GM12878 (cell line): ENCODE measurements around the gene AP1S1. TPM values are rescaled to one million over a fixed set of nuclear protein-coding genes. Genes with fewer than 3 reads are reported as not detected.

Source experiments
- ATAC-seq: fragments of 200-7000 bp; cut with Tn5 transposase; 3 replicates; pipeline ENCODE4 v1.9.1; 2020; ENCODE audit warnings: mild to moderate bottlenecking, moderate library complexity
- BruUV-seq: library from RNA; stranded (reverse); fragments of 400-500 nt; replicated peaks from 2 replicates; lab custom pipeline; 2021; lab: Mats Ljungman, UMichigan
- CTCF ChIA-PET: fragments of 300-600 bp; sonication (Branson Sonifier 250); formaldehyde crosslinking; extraction: SDS; loops from one replicate; lab custom pipeline; 2021; ENCODE audit warnings: inconsistent platforms; lab: Yijun Ruan, JAX
- POLR2A ChIA-PET: fragments of 350-600 bp; formaldehyde crosslinking; extraction: SDS; loops from one replicate; lab custom pipeline; 2021; ENCODE audit warnings: inconsistent platforms; lab: Charles Lee
- RAD21 ChIA-PET: fragments of 300-600 bp; sonication (Branson Sonifier 250); formaldehyde crosslinking; loops from one replicate; lab custom pipeline; 2023; ENCODE audit warnings: antibody characterized with exemption; ENCODE audit not compliant: unreplicated experiment; lab: Charles Lee
- SMC1A ChIA-PET: fragments of 300-600 bp; sonication (Branson Sonifier 250); formaldehyde crosslinking; loops from one replicate; lab custom pipeline; 2023; ENCODE audit not compliant: unreplicated experiment, uncharacterized antibody; lab: Charles Lee
- DNase-seq: peaks from one replicate; pipeline ENCODE4 v3.0.0-alpha.2; 2011; ENCODE audit warnings: low read depth, low spot score
- FAIRE-seq: peaks from 3 replicates; lab custom pipeline; 2011; peaks lifted over from hg19 to GRCh38; lab: Jason Lieb, UNC
- H2AFZ ChIP-seq: 2 replicates; pipeline ENCODE4 v1.6.0; 2011; ENCODE audit warnings: low read depth, low read length, control low read depth; ENCODE audit not compliant: control insufficient read depth
- H3K27ac ChIP-seq: 2 replicates; pipeline ENCODE4 v1.5.1; 2011; ENCODE audit warnings: control low read depth; ENCODE audit not compliant: control insufficient read depth, insufficient read depth
- H3K27me3 ChIP-seq, 2 experiments: replicated peaks in 1 of 2; 2 replicates each; pipeline versions ENCODE4 v1.6.0 to v1.6.1; 2011; ENCODE audit warnings: low read length in 1 of 2; ENCODE audit not compliant: control insufficient read depth in 2 of 2, insufficient read depth in 2 of 2
- H3K36me3 ChIP-seq, 2 experiments: 2 replicates each; pipeline ENCODE4 v1.5.1; 2011; ENCODE audit warnings: low read length in 1 of 2; ENCODE audit not compliant: control insufficient read depth in 2 of 2, insufficient read depth in 2 of 2
- H3K4me1 ChIP-seq: 2 replicates; pipeline ENCODE4 v1.6.1; 2011; ENCODE audit warnings: mild to moderate bottlenecking, low read length, moderate library complexity, mixed read lengths; ENCODE audit not compliant: control insufficient read depth, insufficient read depth
- H3K4me2 ChIP-seq: 2 replicates; pipeline ENCODE4 v1.6.0; 2011; ENCODE audit warnings: control low read depth; ENCODE audit not compliant: control insufficient read depth, insufficient read depth
- H3K4me3 ChIP-seq: fragments of 200-600 bp; sonication (generic); 2 replicates; pipeline ENCODE4 v1.5.1; 2016
- H3K79me2 ChIP-seq: 2 replicates; pipeline ENCODE4 v1.6.0; 2011; ENCODE audit warnings: low read length; ENCODE audit not compliant: control insufficient read depth, insufficient read depth
- H3K9ac ChIP-seq: 2 replicates; pipeline ENCODE4 v1.8.0; 2011; ENCODE audit warnings: low read length, control low read depth, mixed read lengths; ENCODE audit not compliant: control insufficient read depth, insufficient read depth
- H3K9me3 ChIP-seq: replicated peaks from 3 replicates; pipeline ENCODE4 v1.5.1; 2011; ENCODE audit warnings: mild to moderate bottlenecking, low read length; ENCODE audit not compliant: control insufficient read depth, insufficient read depth
- H4K20me1 ChIP-seq: 2 replicates; pipeline ENCODE4 v1.6.0; 2011; ENCODE audit not compliant: control insufficient read depth, insufficient read depth
- ATF7 ChIP-seq: fragments of 450-650 bp; IDR thresholded peaks from 2 replicates; pipeline ENCODE4 v1.6.1; 2016; ENCODE audit warnings: low read depth, mild to moderate bottlenecking
- CHD4 ChIP-seq: fragments of 200-600 bp; sonication (generic); IDR thresholded peaks from 2 replicates; pipeline ENCODE4 v1.6.1; 2016; ENCODE audit warnings: mild to moderate bottlenecking
- CREB1 ChIP-seq: IDR thresholded peaks from 2 replicates; pipeline ENCODE4 v1.6.1; 2012; ENCODE audit warnings: low read depth, mild to moderate bottlenecking, inconsistent platforms
- CTCF ChIP-seq, 3 experiments: IDR thresholded peaks in 2 of 3; conservative IDR thresholded peaks in 1 of 3; 2 replicates each; pipeline ENCODE4 v1.5.1; 2011; ENCODE audit warnings: low read depth in 3 of 3, low read length in 3 of 3, mild to moderate bottlenecking in 3 of 3, control low read depth in 2 of 3, moderate library complexity in 2 of 3, inconsistent platforms in 1 of 3, mixed read lengths in 1 of 3; ENCODE audit not compliant: control insufficient read depth in 2 of 3, insufficient read depth in 1 of 3; ENCODE audit errors: extremely low read depth in 1 of 3
- EED ChIP-seq: sonication (generic); IDR thresholded peaks from 2 replicates; pipeline ENCODE4 v1.6.1; 2016; ENCODE audit warnings: antibody characterized with exemption, low read depth
- HCFC1 ChIP-seq: fragments of 150-350 bp; IDR thresholded peaks from 2 replicates; pipeline ENCODE4 v1.6.1; 2014; ENCODE audit warnings: low read length
- HDAC2 ChIP-seq: fragments of 200-600 bp; sonication (generic); IDR thresholded peaks from 2 replicates; pipeline ENCODE4 v1.6.1; 2017
- MAX ChIP-seq: IDR thresholded peaks from 2 replicates; pipeline ENCODE4 v1.6.1; 2012; ENCODE audit warnings: low read depth, low read length, improper control_type of control experiment
- MYC ChIP-seq: IDR thresholded peaks from 2 replicates; pipeline ENCODE4 v1.6.1; 2011; ENCODE audit warnings: mild to moderate bottlenecking, low read length, moderate library complexity, inconsistent platforms; ENCODE audit not compliant: insufficient read depth, insufficient replicate concordance, insufficient read length, severe bottlenecking
- NFYB ChIP-seq: IDR thresholded peaks from 2 replicates; pipeline ENCODE4 v1.6.1; 2011; ENCODE audit warnings: low read depth, mild to moderate bottlenecking, low read length, improper control_type of control experiment, moderate library complexity; ENCODE audit not compliant: insufficient read depth
- NRF1 ChIP-seq: conservative IDR thresholded peaks from 2 replicates; pipeline ENCODE4 v1.6.1; 2011; ENCODE audit warnings: mild to moderate bottlenecking, low read depth, low read length, improper control_type of control experiment
- PAX8 ChIP-seq: fragments of 450-650 bp; IDR thresholded peaks from 2 replicates; pipeline ENCODE4 v1.6.1; 2017; ENCODE audit warnings: mild to moderate bottlenecking, moderate library complexity
- PBX3 ChIP-seq: IDR thresholded peaks from 2 replicates; pipeline ENCODE4 v1.6.1; 2011; ENCODE audit warnings: mild to moderate bottlenecking, low read depth, low read length, moderate library complexity; ENCODE audit not compliant: insufficient replicate concordance
- RAD51 ChIP-seq: fragments of 450-650 bp; IDR thresholded peaks from 2 replicates; pipeline ENCODE4 v1.6.1; 2016; ENCODE audit warnings: moderate library complexity, mild to moderate bottlenecking, inconsistent platforms
- RB1 ChIP-seq: fragments of 450-650 bp; formaldehyde crosslinking; IDR thresholded peaks from 2 replicates; pipeline ENCODE4 v1.6.1; 2017; ENCODE audit warnings: mild to moderate bottlenecking, borderline replicate concordance
- RFX5 ChIP-seq: IDR thresholded peaks from 2 replicates; pipeline ENCODE4 v1.6.1; 2011; ENCODE audit warnings: low read depth, low read length, improper control_type of control experiment
- SIN3A ChIP-seq: IDR thresholded peaks from 2 replicates; pipeline ENCODE4 v1.6.1; 2012; ENCODE audit warnings: low read depth, low read length, improper control_type of control experiment
- SP1 ChIP-seq: IDR thresholded peaks from one replicate; pipeline ENCODE4 v1.6.1; 2011; ENCODE audit warnings: low read depth, low read length
- YY1 ChIP-seq: IDR thresholded peaks from 2 replicates; pipeline ENCODE4 v1.6.1; 2011; ENCODE audit warnings: low read depth, mild to moderate bottlenecking, low read length
- ZNF384 ChIP-seq: IDR thresholded peaks from 2 replicates; pipeline ENCODE4 v1.6.1; 2012; ENCODE audit warnings: low read depth, mild to moderate bottlenecking, low read length, improper control_type of control experiment, borderline replicate concordance
- ZZZ3 ChIP-seq: IDR thresholded peaks from 2 replicates; pipeline ENCODE4 v1.6.1; 2011; ENCODE audit warnings: low read depth; ENCODE audit not compliant: control insufficient read depth, insufficient read length
- WGBS: methylation state at CpG from one replicate; pipeline ENCODE4 v1.1.6; 2016; ENCODE audit warnings: low lambda C conversion rate; ENCODE audit not compliant: insufficient replicate concordance, insufficient coverage; ENCODE audit errors: missing lambda C conversion rate; 5-methylcytosine and 5-hydroxymethylcytosine counted together
- in situ Hi-C: fragments of 300-500 bp; cut with MboI; formaldehyde crosslinking; loops from 9 replicates; pipeline ENCODE4 v1.14.3; 2018; ENCODE audit warnings: mixed read lengths
- intact Hi-C: fragments of 100-400 bp; cut with micrococcal nuclease; formaldehyde crosslinking; loops from one replicate; pipeline ENCODE4 v1.14.2; 2022; ENCODE audit not compliant: unreplicated experiment
- polyA plus RNA-seq, 11 experiments: library from polyadenylated mRNA; depleted of rRNA in 4 of 11; unstranded in 6 of 11; stranded (reverse) in 5 of 11; fragments of >200 nt; fragmentation: Nextera tagmentation in 4 of 11; fragmentation: Illumina TruSeq in 1 of 11; extraction: Ambion mirVana in 4 of 11; extraction: Trizol in 1 of 11; gene quantifications; 1 replicate in 1 of 11; 2 replicates in 10 of 11; pipeline versions ENCODE4 v1.2.1 to v1.2.3, GENCODE V29; 2011 to 2016; ENCODE audit warnings: inconsistent platforms in 2 of 11, missing spikeins in 2 of 11, low read depth in 1 of 11
- total RNA-seq, 4 experiments: library from RNA; depleted of rRNA in 3 of 4; stranded (reverse); fragments of >200 nt in 3 of 4; fragmentation: Illumina TruSeq in 1 of 4; extraction: Trizol in 1 of 4; gene quantifications; 2 replicates each; pipeline versions ENCODE4 v1.2.1 to v1.2.3, GENCODE V29; 2013 to 2021

The AP1S1 gene
- total and polyA plus RNA-seq, 10 of the 15 experiments (the other 5 are each of a cell fraction or from before 2014, with no cell fraction given), result 2.5 to 121 (median 54.9) TPM

GRCh38 chr7:101165075-101165957 lies 11.0 kb downstream of the AP1S1 start, which contains the start of gene VGF:
Gene VGF (minus strand): TSS chr7:101165569. CDS start chr7:101164843, 726 bp downstream.
- ATAC-seq, result peak; percentile 82
- RAD21 ChIA-PET, result interaction anchor here (0.5 to 2.5 kb wide), 6 partner anchors 8 to 28 kb away, joined by 3 to 32 read pairs (median 3); no protein-coding TSS in a partner anchor
- peak; percentile 94 for FAIRE-seq
- peaks cover 11% of the 10 kb centered on the region for H3K4me1 ChIP-seq
- H3K36me3 ChIP-seq, result peaks cover 0 to 2% of the 10 kb centered on the region in 2 experiments; a peak in 3 of 4 replicates
- H3K79me2 ChIP-seq, result no peaks in the 10 kb centered on the region
- WGBS, result 3% methylated on average over 60 of the region's 74 CpGs
- in situ Hi-C loops, result no loop called here
- no peaks in the 10 kb centered on the region for H4K20me1 ChIP-seq
- intact Hi-C loops, result no loop called here
- H3K27ac ChIP-seq, result no peak within 1 kb of the TSS
- peak within 1 kb of the TSS; percentile 44; the same call in 1 of the 2 replicates for H3K4me3 ChIP-seq
- 0 out of 2 replicates have a peak within 1 kb of the TSS, but pooled peaks have one; percentile 10 for H2AFZ ChIP-seq
- peak within 1 kb of the TSS; percentile 84 for H3K4me2 ChIP-seq
- H3K9me3 ChIP-seq, result no peaks in the 10 kb centered on the region; the same call in 2 of the 3 replicates
- CTCF ChIA-PET, result interaction anchor here (0.9 to 2.4 kb wide), 7 partner anchors 9 to 125 kb away, joined by 3 to 17 read pairs (median 5); no protein-coding TSS in a partner anchor
- H3K27me3 ChIP-seq, result peaks cover 17 to 27% of the 10 kb centered on the region in 2 experiments; a peak in 3 of 4 replicates
- no TSS peak for BruUV-seq
- DNase-seq, result no peak
- POLR2A ChIA-PET, result interaction anchor here (0.5 to 1.0 kb wide), 6 partner anchors 8 to 168 kb away, joined by 3 to 5 read pairs (median 4); partner anchors contain the start of genes PLOD3 and ZNHIT1
- no peak within 1 kb of the TSS for H3K9ac ChIP-seq
- SMC1A ChIA-PET, result interaction anchor here (0.7 to 1.9 kb wide), 5 partner anchors 21 to 71 kb away, joined by 3 to 8 read pairs (median 3); no protein-coding TSS in a partner anchor
- no peak for TF ChIP-seq CHD4
- peak; percentile 74 for TF ChIP-seq NRF1
- TF ChIP-seq CREB1, result peak; percentile 86
- no peak for TF ChIP-seq EED
- no peak for TF ChIP-seq ZZZ3
- TF ChIP-seq SP1, result peak; percentile 51
- TF ChIP-seq SIN3A, result peak; percentile 92
- no peak for TF ChIP-seq RB1
- TF ChIP-seq ATF7, result peak; percentile 52
- no peak for TF ChIP-seq RFX5
- no peak for TF ChIP-seq HDAC2
- peak; percentile 60; the same call in 1 of the 2 replicates for TF ChIP-seq NFYB
- TF ChIP-seq HCFC1, result peak; percentile 19; the same call in 1 of the 2 replicates
- TF ChIP-seq PAX8, result no peak
- TF ChIP-seq YY1, result 0 out of 2 replicates have a peak, but pooled peaks have one; percentile 44
- TF ChIP-seq CTCF (IDR thresholded peaks at IDR 0.05 in 2 of 3, conservative IDR thresholded peaks at IDR 0.05 in 1 of 3; ENCODE audit: control insufficient read depth in 2 of 3, extremely low read depth in 1 of 3, insufficient read depth in 1 of 3, low read depth in 3 of 3, low read length in 3 of 3), result no peak
- peak; percentile 97 for TF ChIP-seq MAX
- peak; percentile 90 for TF ChIP-seq RAD51
- TF ChIP-seq MYC, result no peak
- TF ChIP-seq PBX3, result no peak
- no peak for TF ChIP-seq ZNF384
